Fibroblast of mammary gland (primary cell): ENCODE measurements around the gene PON2.

Source experiments
- DNase-seq: peaks from one replicate; pipeline ENCODE4 v3.0.0-alpha.2; 2010; ENCODE audit warnings: low read depth
- H3K4me3 ChIP-seq: 2 replicates; pipeline ENCODE4 v1.5.1; 2011; ENCODE audit warnings: low read depth, mild to moderate bottlenecking, low read length, moderate library complexity; ENCODE audit not compliant: control insufficient read depth
- CTCF ChIP-seq: conservative IDR thresholded peaks from 2 replicates; pipeline ENCODE4 v1.5.1; 2011; ENCODE audit warnings: low read depth, low read length, inconsistent platforms; ENCODE audit not compliant: control insufficient read depth, insufficient read depth

PON2 gene

GRCh38 chr7:95375591-95376257, 59.1 kb downstream of the PON2 start:
- TF ChIP-seq CTCF = no peak
- H3K4me3 ChIP-seq = no peak overlapping the region
- no peak for DNase-seq

GRCh38 chr7:95373323-95373722, 61.5 kb downstream of the PON2 start:
- DNase-seq = no peak
- peak; percentile 4 for TF ChIP-seq CTCF
- no peak overlapping the region for H3K4me3 ChIP-seq

GRCh38 chr7:95368235-95368634, 66.6 kb downstream of the PON2 start:
- no peak overlapping the region for H3K4me3 ChIP-seq
- TF ChIP-seq CTCF = no peak
- no peak for DNase-seq

GRCh38 chr7:95367606-95368005, 67.2 kb downstream of the PON2 start:
- TF ChIP-seq CTCF = no peak
- H3K4me3 ChIP-seq = no peak overlapping the region
- no peak for DNase-seq

GRCh38 chr7:95365151-95365550, 69.7 kb downstream of the PON2 start:
- TF ChIP-seq CTCF = no peak
- no peak overlapping the region for H3K4me3 ChIP-seq
- DNase-seq = peak; percentile 49

- DNase-seq = no peak
- TF ChIP-seq CTCF = no peak
- no peak overlapping the region for H3K4me3 ChIP-seq
Observed at GRCh38 chr7:95357623-95358022, 77.2 kb downstream of the PON2 start.
